Measurements from ENCODE around the gene PTPRK.

Gene PTPRK

DNA sequence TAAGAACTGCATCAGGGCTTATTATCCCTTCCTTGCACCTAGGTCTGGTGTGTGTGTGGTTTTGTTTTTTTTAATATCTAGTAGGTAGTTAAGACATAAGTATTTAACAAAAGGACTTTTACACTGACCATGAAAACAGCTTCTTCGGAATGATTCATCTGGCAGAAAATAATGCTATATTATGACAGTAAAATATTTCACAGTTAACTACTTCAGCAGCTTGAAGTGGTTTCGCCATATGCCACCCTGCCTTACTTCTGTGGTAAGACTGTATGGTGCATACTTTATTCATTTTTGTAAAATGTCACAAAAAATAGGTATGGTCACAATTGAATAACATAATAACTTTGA is 858 bp upstream of the PTPRK start:
- Histone ChIP-seq H2AK5ac (ENCODE audit: low read length, severe bottlenecking) (no peak overlapping the region), H3K9ac (ENCODE audit: low read length) (peak overlapping the region; percentile 97), H2BK15ac (ENCODE audit: low read depth, poor library complexity, severe bottlenecking) (no peak overlapping the region), H3K36me3 (ENCODE audit: control insufficient read depth in 1 of 2, insufficient read depth in 2 of 2, low read depth in 1 of 2, low read length in 2 of 2) (no peaks in the 10 kb centered on the region), H3K4me3 (ENCODE audit: insufficient read depth in 1 of 2, low read depth in 1 of 2, low read length in 2 of 2) (peak overlapping the region in 1 of 2 experiments; percentile 97), H2BK120ac (ENCODE audit: low read depth, low read length) (no peak overlapping the region), H3K9me3 (ENCODE audit: control insufficient read depth, low read length) (no peaks in the 10 kb centered on the region), H3K4me2 (ENCODE audit: low read length, poor library complexity, severe bottlenecking) (peak overlapping the region; percentile 81), H4K91ac (ENCODE audit: low read length) (no peak overlapping the region), H3K4ac (ENCODE audit: low read depth in 1 of 2, low read length in 2 of 2) (no peak overlapping the region), H3K4me1 (ENCODE audit: control insufficient read depth, insufficient read depth, low read depth, low read length) (peaks cover 2% of the 10 kb centered on the region), H3K23ac (ENCODE audit: low read length in 2 of 2) (no peak overlapping the region), H2BK5ac (ENCODE audit: low read depth, low read length, poor library complexity, severe bottlenecking) (no peak overlapping the region), H2BK12ac (ENCODE audit: low read length in 2 of 2) (no peak overlapping the region), H4K8ac (ENCODE audit: low read length) (no peak overlapping the region), H3K18ac (ENCODE audit: low read depth in 1 of 2, low read length in 2 of 2) (no peak overlapping the region), H3K27me3 (ENCODE audit: control insufficient read depth in 1 of 2, insufficient read depth in 1 of 2, low read length in 2 of 2) (no peaks in the 10 kb centered on the region), H3K79me1 (replicated peaks; ENCODE audit: low read length, poor library complexity, severe bottlenecking) (peaks cover 2% of the 10 kb centered on the region), H3K14ac (ENCODE audit: low read length in 2 of 2) (no peak overlapping the region), H2AFZ (ENCODE audit: low read depth, low read length) (no peak overlapping the region), H3K27ac (ENCODE audit: low read length, poor library complexity, severe bottlenecking) (peak overlapping the region; percentile 100)
- WGBS: 20% methylated on average over 1 of the region's 2 CpGs
- no peak for DNase-seq

DNA sequence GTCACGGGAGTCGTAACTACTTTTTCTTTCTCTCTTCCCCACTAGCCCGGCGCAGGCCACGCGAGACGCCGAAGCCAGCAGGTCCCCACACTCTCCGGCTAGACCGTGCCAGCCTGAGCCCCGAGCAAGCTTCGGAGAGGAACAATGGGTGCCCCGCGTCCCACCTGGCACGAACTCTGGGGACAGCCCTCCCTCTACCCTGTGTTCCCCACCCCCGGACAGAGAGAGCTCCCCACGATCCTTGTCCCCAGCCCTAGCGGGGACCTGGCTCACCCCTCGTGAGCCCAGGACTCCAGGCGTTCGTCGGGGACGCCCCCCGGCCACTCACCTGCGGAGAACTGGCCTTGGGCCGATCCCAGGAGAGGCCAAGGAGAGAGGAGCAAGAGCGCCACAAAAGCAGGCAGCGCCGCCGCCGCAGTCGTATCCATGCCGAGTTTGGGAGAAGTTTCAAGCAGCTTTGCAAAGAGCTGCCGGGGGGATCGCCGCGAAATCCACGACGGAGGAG is 416 bp downstream of the PTPRK start:
- Histone ChIP-seq H3K27me3 (ENCODE audit: control insufficient read depth in 1 of 2, insufficient read depth in 1 of 2, low read length in 2 of 2) (no peaks in the 10 kb centered on the region), H2AK5ac (ENCODE audit: low read length, severe bottlenecking) (no peak overlapping the region), H4K8ac (ENCODE audit: low read length) (peak overlapping the region; percentile 91), H3K14ac (ENCODE audit: low read length in 2 of 2) (peak overlapping the region in 1 of 2 experiments; percentile 91), H3K9ac (ENCODE audit: low read length) (peak overlapping the region; percentile 97), H3K4ac (ENCODE audit: low read depth in 1 of 2, low read length in 2 of 2) (peak overlapping the region; percentile 79 to 96), H3K23ac (ENCODE audit: low read length in 2 of 2) (peak overlapping the region in 1 of 2 experiments; percentile 77), H3K4me2 (ENCODE audit: low read length, poor library complexity, severe bottlenecking) (peak overlapping the region; percentile 51), H2AFZ (ENCODE audit: low read depth, low read length) (peak overlapping the region; percentile 66), H2BK15ac (ENCODE audit: low read depth, poor library complexity, severe bottlenecking) (peak overlapping the region; percentile 82), H3K4me1 (ENCODE audit: control insufficient read depth, insufficient read depth, low read depth, low read length) (peaks cover 3% of the 10 kb centered on the region), H3K79me1 (replicated peaks; ENCODE audit: low read length, poor library complexity, severe bottlenecking) (peaks cover 2% of the 10 kb centered on the region), H2BK5ac (ENCODE audit: low read depth, low read length, poor library complexity, severe bottlenecking) (peak overlapping the region; percentile 97), H3K27ac (ENCODE audit: low read length, poor library complexity, severe bottlenecking) (peak overlapping the region; percentile 96), H3K36me3 (ENCODE audit: control insufficient read depth in 1 of 2, insufficient read depth in 2 of 2, low read depth in 1 of 2, low read length in 2 of 2) (no peaks in the 10 kb centered on the region), H2BK12ac (ENCODE audit: low read length in 2 of 2) (peak overlapping the region; percentile 11 to 96), H3K18ac (ENCODE audit: low read depth in 1 of 2, low read length in 2 of 2) (peak overlapping the region; percentile 91 to 95), H4K91ac (ENCODE audit: low read length) (peak overlapping the region; percentile 19), H3K4me3 (ENCODE audit: insufficient read depth in 1 of 2, low read depth in 1 of 2, low read length in 2 of 2) (peak overlapping the region; percentile 95 to 97), H2BK120ac (ENCODE audit: low read depth, low read length) (peak overlapping the region; percentile 95), H3K9me3 (ENCODE audit: control insufficient read depth, low read length) (no peaks in the 10 kb centered on the region)
- WGBS: under 1% methylated on average over 39 of the region's 39 CpGs
- no peak for DNase-seq

GRCh38 chr6:128519132-128519930 is 1.1 kb downstream of the PTPRK start:
- Histone ChIP-seq H2BK12ac (ENCODE audit: low read length in 2 of 2) (peak overlapping the region in 1 of 2 experiments; percentile 21), H3K4me1 (ENCODE audit: control insufficient read depth, insufficient read depth, low read depth, low read length) (peaks cover 3% of the 10 kb centered on the region), H3K18ac (ENCODE audit: low read depth in 1 of 2, low read length in 2 of 2) (peak overlapping the region; percentile 91 to 95), H3K4me3 (ENCODE audit: insufficient read depth in 1 of 2, low read depth in 1 of 2, low read length in 2 of 2) (peak overlapping the region; percentile 95 to 97), H3K79me1 (replicated peaks; ENCODE audit: low read length, poor library complexity, severe bottlenecking) (peaks cover 2% of the 10 kb centered on the region), H3K27ac (ENCODE audit: low read length, poor library complexity, severe bottlenecking) (peak overlapping the region; percentile 96), H2BK5ac (ENCODE audit: low read depth, low read length, poor library complexity, severe bottlenecking) (no peak overlapping the region), H4K91ac (ENCODE audit: low read length) (no peak overlapping the region), H3K23ac (ENCODE audit: low read length in 2 of 2) (peak overlapping the region in 1 of 2 experiments; percentile 77), H2AK5ac (ENCODE audit: low read length, severe bottlenecking) (no peak overlapping the region), H2BK15ac (ENCODE audit: low read depth, poor library complexity, severe bottlenecking) (peak overlapping the region; percentile 82), H2AFZ (ENCODE audit: low read depth, low read length) (no peak overlapping the region), H3K9me3 (ENCODE audit: control insufficient read depth, low read length) (no peaks in the 10 kb centered on the region), H3K27me3 (ENCODE audit: control insufficient read depth in 1 of 2, insufficient read depth in 1 of 2, low read length in 2 of 2) (no peaks in the 10 kb centered on the region), H3K9ac (ENCODE audit: low read length) (peak overlapping the region; percentile 97), H3K4ac (ENCODE audit: low read depth in 1 of 2, low read length in 2 of 2) (peak overlapping the region in 1 of 2 experiments; percentile 96), H3K14ac (ENCODE audit: low read length in 2 of 2) (peak overlapping the region in 1 of 2 experiments; percentile 75), H4K8ac (ENCODE audit: low read length) (no peak overlapping the region), H3K36me3 (ENCODE audit: control insufficient read depth in 1 of 2, insufficient read depth in 2 of 2, low read depth in 1 of 2, low read length in 2 of 2) (no peaks in the 10 kb centered on the region), H2BK120ac (ENCODE audit: low read depth, low read length) (peak overlapping the region; percentile 80), H3K4me2 (ENCODE audit: low read length, poor library complexity, severe bottlenecking) (peak overlapping the region; percentile 51)
- WGBS: under 1% methylated on average over 45 of the region's 46 CpGs
- peak; percentile 71 for DNase-seq

- Histone ChIP-seq H3K79me1 (replicated peaks; ENCODE audit: low read length, poor library complexity, severe bottlenecking) (peaks cover 2% of the 10 kb centered on the region), H2BK12ac (ENCODE audit: low read length in 2 of 2) (no peak overlapping the region), H3K9me3 (ENCODE audit: control insufficient read depth, low read length) (no peaks in the 10 kb centered on the region), H3K4me1 (ENCODE audit: control insufficient read depth, insufficient read depth, low read depth, low read length) (peaks cover 3% of the 10 kb centered on the region), H4K91ac (ENCODE audit: low read length) (no peak overlapping the region), H3K23ac (ENCODE audit: low read length in 2 of 2) (no peak overlapping the region), H3K4ac (ENCODE audit: low read depth in 1 of 2, low read length in 2 of 2) (peak overlapping the region in 1 of 2 experiments; percentile 33), H2BK120ac (ENCODE audit: low read depth, low read length) (no peak overlapping the region), H3K14ac (ENCODE audit: low read length in 2 of 2) (no peak overlapping the region), H4K8ac (ENCODE audit: low read length) (no peak overlapping the region), H3K18ac (ENCODE audit: low read depth in 1 of 2, low read length in 2 of 2) (peak overlapping the region in 1 of 2 experiments; percentile 91), H2BK15ac (ENCODE audit: low read depth, poor library complexity, severe bottlenecking) (no peak overlapping the region), H3K27me3 (ENCODE audit: control insufficient read depth in 1 of 2, insufficient read depth in 1 of 2, low read length in 2 of 2) (no peaks in the 10 kb centered on the region), H3K27ac (ENCODE audit: low read length, poor library complexity, severe bottlenecking) (no peak overlapping the region), H2BK5ac (ENCODE audit: low read depth, low read length, poor library complexity, severe bottlenecking) (no peak overlapping the region), H2AK5ac (ENCODE audit: low read length, severe bottlenecking) (no peak overlapping the region), H3K4me2 (ENCODE audit: low read length, poor library complexity, severe bottlenecking) (peak overlapping the region; percentile 51), H3K4me3 (ENCODE audit: insufficient read depth in 1 of 2, low read depth in 1 of 2, low read length in 2 of 2) (peak overlapping the region; percentile 95 to 97), H2AFZ (ENCODE audit: low read depth, low read length) (no peak overlapping the region), H3K36me3 (ENCODE audit: control insufficient read depth in 1 of 2, insufficient read depth in 2 of 2, low read depth in 1 of 2, low read length in 2 of 2) (no peaks in the 10 kb centered on the region), H3K9ac (ENCODE audit: low read length) (peak overlapping the region; percentile 97)
- 21% methylated on average over 18 of the region's 21 CpGs for WGBS
- DNase-seq: no peak
These were observed 1.8 kb downstream of the PTPRK start for GRCh38 chr6:128518434-128519131.
